ENCODE measurements around the gene TIAM2. TPM values are rescaled to one million over a fixed set of nuclear protein-coding genes. Genes with fewer than 3 reads are reported as not detected.
"Not testable (repeated sequence)": the region's sequence is repeated elsewhere in the genome, so short reads cannot be mapped to it uniquely, and the experiment has no call there.

The TIAM2 gene
- total and polyA plus RNA-seq, 8 donors: 2.0 to 9.2 (median 3.4) TPM

GRCh38 chr6:155011809-155012291 lies 16.7 kb downstream of the TIAM2 start:
- 60 to 63% methylated on average over 5 of the region's 5 CpGs for WGBS, 2 donors
- no peaks in the 10 kb centered on the region for H3K27me3 ChIP-seq
- no peaks in the 10 kb centered on the region for H3K9me3 ChIP-seq
- no peak overlapping the region for H3K27ac ChIP-seq
- no peaks in the 10 kb centered on the region for H3K4me1 ChIP-seq
- FAIRE-seq: peak; percentile 47
- no peak for TF ChIP-seq CTCF (IDR thresholded peaks at IDR 0.05)
- intact Hi-C loops (cut with DNase I): no loop called here
- no peak for DNase-seq
- H3K4me3 ChIP-seq: no peak overlapping the region
- ATAC-seq: no peak
- H3K36me3 ChIP-seq: no peaks in the 10 kb centered on the region

- H3K4me1 ChIP-seq: no peaks in the 10 kb centered on the region
- no peaks in the 10 kb centered on the region for H3K36me3 ChIP-seq
- no peak overlapping the region for H3K27ac ChIP-seq
- no peak overlapping the region for H3K4me3 ChIP-seq
- WGBS, 2 donors: 66 to 82% methylated on average over 4 of the region's 4 CpGs
- TF ChIP-seq CTCF (IDR thresholded peaks at IDR 0.05): no peak
- no peak for FAIRE-seq
- ATAC-seq: no peak
- no peaks in the 10 kb centered on the region for H3K9me3 ChIP-seq
- no peak for DNase-seq
- H3K27me3 ChIP-seq: no peaks in the 10 kb centered on the region
- intact Hi-C loops (cut with DNase I): no loop called here
Measured at GRCh38 chr6:155013457-155013876, 18.4 kb downstream of the TIAM2 start.

- intact Hi-C loops (cut with DNase I): no loop called here
- Histone ChIP-seq H3K27ac (no peak overlapping the region), H3K36me3 (no peaks in the 10 kb centered on the region), H3K9me3 (no peaks in the 10 kb centered on the region), H3K4me3 (no peak overlapping the region), H3K4me1 (no peaks in the 10 kb centered on the region), H3K27me3 (no peaks in the 10 kb centered on the region)
- no peak for DNase-seq
- FAIRE-seq: no peak
- WGBS, 2 donors: 94 to 97% methylated on average over 1 of the region's 1 CpG
- no peak for TF ChIP-seq CTCF (IDR thresholded peaks at IDR 0.05)
- ATAC-seq: no peak
Measured at GRCh38 chr6:155014137-155014536, 19.0 kb downstream of the TIAM2 start.

- Histone ChIP-seq H3K4me3 (no peak overlapping the region), H3K9me3 (no peaks in the 10 kb centered on the region), H3K36me3 (no peaks in the 10 kb centered on the region), H3K27ac (no peak overlapping the region), H3K27me3 (no peaks in the 10 kb centered on the region), H3K4me1 (no peaks in the 10 kb centered on the region)
- DNase-seq (no peak), FAIRE-seq (no peak), ATAC-seq (no peak)
- intact Hi-C loops (cut with DNase I): no loop called here
- TF ChIP-seq CTCF (IDR thresholded peaks at IDR 0.05): no peak
- WGBS, 2 donors: 86 to 91% methylated on average over 3 of the region's 3 CpGs
Measured at GRCh38 chr6:155014670-155015300, 19.7 kb downstream of the TIAM2 start.

GRCh38 chr6:155018415-155018814 lies 23.3 kb downstream of the TIAM2 start:
- 92 to 94% methylated on average over 3 of the region's 3 CpGs for WGBS, 2 donors
- H3K27me3 ChIP-seq; H3K36me3 ChIP-seq; H3K4me3 ChIP-seq; H3K9me3 ChIP-seq; ATAC-seq; H3K27ac ChIP-seq; DNase-seq; H3K4me1 ChIP-seq; FAIRE-seq; intact Hi-C loops (cut with DNase I): not testable (repeated sequence)

All from pancreas (tissue), 10 donors.